Upper lobe of left lung (tissue), 6 donors: ENCODE data around the gene PTCD2. TPM values are rescaled to one million over a fixed set of nuclear protein-coding genes. Genes with fewer than 3 reads are reported as not detected.

Source experiments
- ATAC-seq, 2 donors: fragments of 200-7000 bp; cut with Tn5 transposase; one replicate each; pipeline ENCODE4 v1.9.1; 2022; ENCODE audit warnings: mild to moderate bottlenecking in 2 of 2, moderate library complexity in 2 of 2; ENCODE audit not compliant: low FRiP score in 2 of 2
- DNase-seq, 2 donors: peaks; one replicate each; pipeline ENCODE4 v3.0.0-alpha.2; 2019 to 2020
- H3K27ac ChIP-seq, 4 donors: fragments of 200-600 bp; sonication (generic); one replicate each; pipeline ENCODE4 v1.5.1; 2016 to 2019
- H3K27me3 ChIP-seq, 4 donors: fragments of 200-600 bp; sonication (generic); one replicate each; pipeline ENCODE4 v1.5.1; 2017 to 2019
- H3K36me3 ChIP-seq, 4 donors: fragments of 200-600 bp; sonication (generic); one replicate each; pipeline ENCODE4 v1.5.1; 2016 to 2019
- H3K4me1 ChIP-seq, 4 donors: fragments of 200-600 bp; sonication (generic); one replicate each; pipeline ENCODE4 v1.5.1; 2018 to 2019
- H3K4me3 ChIP-seq, 4 donors: fragments of 200-600 bp; sonication (generic); one replicate each; pipeline ENCODE4 v1.5.1; 2017 to 2019; ENCODE audit warnings: mild to moderate bottlenecking in 2 of 4, moderate library complexity in 1 of 4
- H3K9me3 ChIP-seq, 4 donors: fragments of 200-600 bp; sonication (generic); one replicate each; pipeline ENCODE4 v1.5.1; 2018 to 2019
- CTCF ChIP-seq, 6 experiments: fragments of 450-650 bp in 4 of 6; fragments of 200-600 bp in 2 of 6; sonication (generic) in 2 of 6; IDR thresholded peaks; one replicate each; pipeline ENCODE4 v1.5.1; 2016 to 2019; ENCODE audit warnings: antibody characterized with exemption in 6 of 6
- EP300 ChIP-seq, 4 donors: sonication (generic); formaldehyde crosslinking; IDR thresholded peaks; one replicate each; pipeline ENCODE4 v1.5.1; 2017; ENCODE audit warnings: antibody characterized with exemption in 4 of 4, control low read depth in 2 of 4
- POLR2A ChIP-seq, 4 donors: fragments of 450-650 bp; IDR thresholded peaks; one replicate each; pipeline ENCODE4 v1.5.1; 2016 to 2017; ENCODE audit warnings: antibody characterized with exemption in 4 of 4, mild to moderate bottlenecking in 2 of 4
- POLR2AphosphoS5 ChIP-seq, 2 donors: sonication (generic); formaldehyde crosslinking; IDR thresholded peaks; one replicate each; pipeline ENCODE4 v1.5.1; 2017; ENCODE audit warnings: antibody characterized with exemption in 2 of 2
- WGBS, 2 donors: methylation state at CpG; one replicate each; pipeline ENCODE4 v1.1.5; 2017 to 2018; 5-methylcytosine and 5-hydroxymethylcytosine counted together
- total RNA-seq, 6 donors: library from RNA; depleted of rRNA in 4 of 6; stranded (reverse); fragments of >200 nt in 4 of 6; gene quantifications; one replicate each; pipeline versions ENCODE4 v1.1.0 to v1.2.1, GENCODE V29; 2016 to 2021
- donor health status: DM: no; HTN: no; CAD: no; lungs with moderate emphysema.
- donor health status: DM: no; HTN: yes; CAD: no; lungs with severe emphysema.

PTCD2 gene
- total RNA-seq, 6 donors from 2014 or later: 3.1 to 17.8 (median 5.9) TPM

GRCh38 chr5:72364171-72364570 is 44.0 kb downstream of the PTCD2 start:
- Histone ChIP-seq H3K9me3 (no peaks in the 10 kb centered on the region), H3K27me3 (no peaks in the 10 kb centered on the region), H3K27ac (no peak overlapping the region), H3K4me1 (peaks cover 0 to 6% (median 3%) of the 10 kb centered on the region in 4 donors), H3K36me3 (peaks cover 0 to 30% (median 4%) of the 10 kb centered on the region in 4 donors), H3K4me3 (no peak overlapping the region)
- TF ChIP-seq POLR2AphosphoS5 (IDR thresholded peaks at IDR 0.05): no peak
- no peak for TF ChIP-seq POLR2A (IDR thresholded peaks at IDR 0.05)
- no peak for TF ChIP-seq EP300 (IDR thresholded peaks at IDR 0.05)
- no peak for TF ChIP-seq CTCF (IDR thresholded peaks at IDR 0.05)
- WGBS, 2 donors: 90 to 100% methylated on average over 1 of the region's 1 CpG
- DNase-seq (no peak), ATAC-seq (no peak)

- ATAC-seq: no peak
- WGBS, 2 donors: 88 to 97% methylated on average over 4 of the region's 4 CpGs
- Histone ChIP-seq H3K4me3 (no peak overlapping the region), H3K36me3 (peaks cover 0 to 22% (median 2%) of the 10 kb centered on the region in 4 donors), H3K27ac (no peak overlapping the region), H3K27me3 (no peaks in the 10 kb centered on the region), H3K4me1 (peaks cover 0 to 6% (median 3%) of the 10 kb centered on the region in 4 donors), H3K9me3 (no peaks in the 10 kb centered on the region)
- TF ChIP-seq POLR2A (IDR thresholded peaks at IDR 0.05): no peak
- TF ChIP-seq EP300 (IDR thresholded peaks at IDR 0.05): no peak
- no peak for TF ChIP-seq POLR2AphosphoS5 (IDR thresholded peaks at IDR 0.05)
- no peak for TF ChIP-seq CTCF (IDR thresholded peaks at IDR 0.05)
- DNase-seq: no peak
Observed at GRCh38 chr5:72364951-72365350, 44.8 kb downstream of the PTCD2 start.

- Histone ChIP-seq H3K27ac (no peak overlapping the region), H3K9me3 (no peaks in the 10 kb centered on the region), H3K27me3 (no peaks in the 10 kb centered on the region), H3K36me3 (peaks cover 0 to 11% (median 0%) of the 10 kb centered on the region in 4 donors), H3K4me1 (peaks cover 0 to 6% (median 3%) of the 10 kb centered on the region in 4 donors), H3K4me3 (no peak overlapping the region)
- DNase-seq (peak in 1 of 2 donors; percentile 66), ATAC-seq (peak; percentile 83 to 92)
- 36 to 39% methylated on average over 7 of the region's 7 CpGs for WGBS, 2 donors
- TF ChIP-seq POLR2A (IDR thresholded peaks at IDR 0.05) (no peak), EP300 (IDR thresholded peaks at IDR 0.05) (no peak), CTCF (IDR thresholded peaks at IDR 0.05) (peak; percentile 54 to 84 (median 74)), POLR2AphosphoS5 (IDR thresholded peaks at IDR 0.05) (no peak)
Observed at GRCh38 chr5:72366324-72366976, 46.3 kb downstream of the PTCD2 start.

GRCh38 chr5:72368271-72368670 is 48.1 kb downstream of the PTCD2 start:
- TF ChIP-seq POLR2A (IDR thresholded peaks at IDR 0.05) (no peak), EP300 (IDR thresholded peaks at IDR 0.05) (no peak), CTCF (IDR thresholded peaks at IDR 0.05) (no peak), POLR2AphosphoS5 (IDR thresholded peaks at IDR 0.05) (no peak)
- Histone ChIP-seq H3K4me1 (peaks cover 0 to 6% (median 3%) of the 10 kb centered on the region in 4 donors), H3K36me3 (no peaks in the 10 kb centered on the region), H3K9me3 (no peaks in the 10 kb centered on the region), H3K27ac (no peak overlapping the region), H3K27me3 (no peaks in the 10 kb centered on the region), H3K4me3 (no peak overlapping the region)
- no peak for ATAC-seq
- DNase-seq: no peak
- WGBS, 2 donors: 94 to 100% methylated on average over 1 of the region's 1 CpG

GRCh38 chr5:72369301-72369700 is 49.1 kb downstream of the PTCD2 start:
- Histone ChIP-seq H3K4me1 (peaks cover 0 to 6% (median 3%) of the 10 kb centered on the region in 4 donors), H3K4me3 (no peak overlapping the region), H3K27me3 (no peaks in the 10 kb centered on the region), H3K27ac (no peak overlapping the region), H3K36me3 (no peaks in the 10 kb centered on the region), H3K9me3 (no peaks in the 10 kb centered on the region)
- no peak for DNase-seq
- WGBS, 2 donors: 82 to 100% methylated on average over 1 of the region's 1 CpG
- no peak for TF ChIP-seq EP300 (IDR thresholded peaks at IDR 0.05)
- no peak for TF ChIP-seq POLR2A (IDR thresholded peaks at IDR 0.05)
- TF ChIP-seq CTCF (IDR thresholded peaks at IDR 0.05): no peak
- TF ChIP-seq POLR2AphosphoS5 (IDR thresholded peaks at IDR 0.05): no peak
- no peak for ATAC-seq
